ENCODE data around the gene ADAM12.

DNA sequence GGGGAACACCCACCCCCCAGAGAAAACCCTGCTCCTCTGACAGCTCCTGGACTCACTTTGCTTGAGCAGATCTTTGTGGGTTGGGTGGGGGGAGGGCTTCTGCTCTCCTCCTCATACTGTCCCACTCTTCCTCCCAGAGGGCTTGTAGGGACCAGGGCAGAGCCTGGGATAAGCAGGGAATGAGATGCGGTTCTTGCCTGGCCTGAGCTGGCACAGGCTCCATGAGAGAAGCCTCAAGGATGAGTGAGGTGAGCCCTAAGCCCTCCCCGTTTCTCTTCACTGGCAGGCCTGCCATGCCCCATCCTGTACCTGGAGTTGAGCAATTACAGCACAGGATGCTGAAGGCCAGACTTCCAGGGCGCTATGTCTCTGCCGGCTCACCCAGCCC lies 134.7 kb downstream of the ADAM12 start:
- TF ChIP-seq, protein P1, sequence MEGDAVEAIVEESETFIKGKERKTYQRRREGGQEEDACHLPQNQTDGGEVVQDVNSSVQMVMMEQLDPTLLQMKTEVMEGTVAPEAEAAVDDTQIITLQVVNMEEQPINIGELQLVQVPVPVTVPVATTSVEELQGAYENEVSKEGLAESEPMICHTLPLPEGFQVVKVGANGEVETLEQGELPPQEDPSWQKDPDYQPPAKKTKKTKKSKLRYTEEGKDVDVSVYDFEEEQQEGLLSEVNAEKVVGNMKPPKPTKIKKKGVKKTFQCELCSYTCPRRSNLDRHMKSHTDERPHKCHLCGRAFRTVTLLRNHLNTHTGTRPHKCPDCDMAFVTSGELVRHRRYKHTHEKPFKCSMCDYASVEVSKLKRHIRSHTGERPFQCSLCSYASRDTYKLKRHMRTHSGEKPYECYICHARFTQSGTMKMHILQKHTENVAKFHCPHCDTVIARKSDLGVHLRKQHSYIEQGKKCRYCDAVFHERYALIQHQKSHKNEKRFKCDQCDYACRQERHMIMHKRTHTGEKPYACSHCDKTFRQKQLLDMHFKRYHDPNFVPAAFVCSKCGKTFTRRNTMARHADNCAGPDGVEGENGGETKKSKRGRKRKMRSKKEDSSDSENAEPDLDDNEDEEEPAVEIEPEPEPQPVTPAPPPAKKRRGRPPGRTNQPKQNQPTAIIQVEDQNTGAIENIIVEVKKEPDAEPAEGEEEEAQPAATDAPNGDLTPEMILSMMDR (IDR thresholded peaks at IDR 0.05), result no peak
- TF ChIP-seq POLR2A (IDR thresholded peaks at IDR 0.05), result no peak
